Stimulated activated naive B cell treated with anti-CD40 and anti-IgM and Interleukin-4, amounts not matched to agents 10 μg/mL and 1 μg/mL and 100 μg/mL, for 72 hours (primary cell): Measurements from ENCODE around the gene AMPH.
A peak's percentile ranks its signal among the peaks of the same experiment; 100 is the strongest.
"Not testable (repeated sequence)": the region's sequence is repeated elsewhere in the genome, so short reads cannot be mapped to it uniquely, and the experiment has no call there.

Source experiments
- ATAC-seq, 2 donors: fragments of 150-1000 bp; cut with Tn5 transposase; replicated peaks; 2 replicates each; pipeline ENCODE4 v1.10.0; 2021; ENCODE audit warnings: moderate library complexity in 1 of 2
- DNase-seq: peaks from one replicate; pipeline ENCODE4 v3.0.0; 2021
- H3K27ac Mint-ChIP-seq: one replicate; pipeline ENCODE4 v1.8.0; 2022; ENCODE audit warnings: mild to moderate bottlenecking, mixed read lengths
- H3K27me3 Mint-ChIP-seq, 2 donors: one replicate each; pipeline ENCODE4 v1.8.0; 2022; ENCODE audit warnings: mixed read lengths in 2 of 2
- H3K36me3 Mint-ChIP-seq, 2 donors: one replicate each; pipeline ENCODE4 v1.8.0; 2022; ENCODE audit warnings: mixed read lengths in 2 of 2, mild to moderate bottlenecking in 1 of 2
- H3K4me1 Mint-ChIP-seq, 2 donors: one replicate each; pipeline ENCODE4 v1.8.0; 2022; ENCODE audit warnings: mixed read lengths in 2 of 2, mild to moderate bottlenecking in 1 of 2
- H3K4me3 Mint-ChIP-seq, 2 donors: one replicate each; pipeline ENCODE4 v1.8.0; 2022; ENCODE audit warnings: mild to moderate bottlenecking in 2 of 2, mixed read lengths in 2 of 2, moderate library complexity in 1 of 2
- H3K9me3 Mint-ChIP-seq, 2 donors: one replicate each; pipeline ENCODE4 v1.8.0; 2022; ENCODE audit warnings: mixed read lengths in 2 of 2, mild to moderate bottlenecking in 1 of 2

AMPH gene

GRCh38 chr7:38398725-38399321 lies 232.3 kb downstream of the AMPH start:
- H3K27me3 Mint-ChIP-seq, result no peaks in the 10 kb centered on the region
- peak; percentile 13 for DNase-seq
- H3K4me3 Mint-ChIP-seq, result no peak overlapping the region
- peaks cover 21 to 34% of the 10 kb centered on the region in 2 donors for H3K4me1 Mint-ChIP-seq
- peak; percentile 59 to 60 for ATAC-seq
- H3K9me3 Mint-ChIP-seq, result peaks cover 4 to 5% of the 10 kb centered on the region in 2 donors
- no peak overlapping the region for H3K27ac Mint-ChIP-seq
- H3K36me3 Mint-ChIP-seq, result peaks cover 2 to 3% of the 10 kb centered on the region in 2 donors

GRCh38 chr7:38396852-38397251 lies 234.3 kb downstream of the AMPH start:
- no peaks in the 10 kb centered on the region for H3K27me3 Mint-ChIP-seq

GRCh38 chr7:38395921-38396552 lies 235.1 kb downstream of the AMPH start:
- H3K9me3 Mint-ChIP-seq, H3K4me3 Mint-ChIP-seq, H3K27me3 Mint-ChIP-seq, DNase-seq, H3K27ac Mint-ChIP-seq, ATAC-seq, H3K36me3 Mint-ChIP-seq: not testable (repeated sequence)
- peaks cover 20 to 30% of the 10 kb centered on the region in 2 donors for H3K4me1 Mint-ChIP-seq

More at GRCh38 chr7:38396852-38397251, 234.3 kb downstream of the AMPH start:
- Mint-ChIP-seq H3K4me3 (no peak overlapping the region), H3K9me3 (peaks cover 4 to 5% of the 10 kb centered on the region in 2 donors), H3K27ac (no peak overlapping the region), H3K4me1 (peaks cover 22 to 37% of the 10 kb centered on the region in 2 donors), H3K36me3 (peaks cover 0 to 3% of the 10 kb centered on the region in 2 donors)
- no peak for ATAC-seq
- DNase-seq, result no peak

- H3K4me1 Mint-ChIP-seq, result peaks cover 20 to 30% of the 10 kb centered on the region in 2 donors
- no peaks in the 10 kb centered on the region for H3K27me3 Mint-ChIP-seq
- DNase-seq (no peak), ATAC-seq (no peak)
- H3K4me3 Mint-ChIP-seq, result peak overlapping the region in 1 of 2 donors; percentile 47
- peaks cover 0 to 3% of the 10 kb centered on the region in 2 donors for H3K36me3 Mint-ChIP-seq
- H3K27ac Mint-ChIP-seq, result no peak overlapping the region
- H3K9me3 Mint-ChIP-seq, result peaks cover 4 to 5% of the 10 kb centered on the region in 2 donors
Observed at GRCh38 chr7:38394660-38395059, 236.5 kb downstream of the AMPH start.

GRCh38 chr7:38393874-38394273 lies 237.3 kb downstream of the AMPH start:
- peak; percentile 88 to 91 for ATAC-seq
- H3K27me3 Mint-ChIP-seq, result no peaks in the 10 kb centered on the region
- peaks cover 4 to 5% of the 10 kb centered on the region in 2 donors for H3K9me3 Mint-ChIP-seq
- peaks cover 18 to 26% of the 10 kb centered on the region in 2 donors for H3K4me1 Mint-ChIP-seq
- peak; percentile 12 for DNase-seq
- H3K4me3 Mint-ChIP-seq, result no peak overlapping the region
- H3K36me3 Mint-ChIP-seq, result peaks cover 0 to 3% of the 10 kb centered on the region in 2 donors
- no peak overlapping the region for H3K27ac Mint-ChIP-seq

GRCh38 chr7:38391751-38392150 lies 239.4 kb downstream of the AMPH start:
- H3K27ac Mint-ChIP-seq, result no peak overlapping the region

GRCh38 chr7:38385682-38386081 lies 245.5 kb downstream of the AMPH start:
- ATAC-seq (no peak), DNase-seq (no peak)
- no peak overlapping the region for H3K4me3 Mint-ChIP-seq
- peaks cover 0 to 2% of the 10 kb centered on the region in 2 donors for H3K9me3 Mint-ChIP-seq
- no peaks in the 10 kb centered on the region for H3K27me3 Mint-ChIP-seq
- H3K4me1 Mint-ChIP-seq, result no peaks in the 10 kb centered on the region
- no peak overlapping the region for H3K27ac Mint-ChIP-seq
- H3K36me3 Mint-ChIP-seq, result peaks cover 0 to 3% of the 10 kb centered on the region in 2 donors

More at GRCh38 chr7:38391751-38392150, 239.4 kb downstream of the AMPH start:
- peaks cover 0 to 3% of the 10 kb centered on the region in 2 donors for H3K36me3 Mint-ChIP-seq
- H3K4me1 Mint-ChIP-seq, result peaks cover 17 to 25% of the 10 kb centered on the region in 2 donors
- no peak for ATAC-seq
- no peak overlapping the region for H3K4me3 Mint-ChIP-seq
- peaks cover 5 to 6% of the 10 kb centered on the region in 2 donors for H3K9me3 Mint-ChIP-seq
- no peaks in the 10 kb centered on the region for H3K27me3 Mint-ChIP-seq
- DNase-seq, result no peak

GRCh38 chr7:38383281-38383680 lies 247.9 kb downstream of the AMPH start:
- H3K27me3 Mint-ChIP-seq, result no peaks in the 10 kb centered on the region

GRCh38 chr7:38382684-38383083 lies 248.5 kb downstream of the AMPH start:
- H3K4me3 Mint-ChIP-seq, result no peak overlapping the region
- ATAC-seq (no peak), DNase-seq (no peak)
- H3K27ac Mint-ChIP-seq, result no peak overlapping the region
- peaks cover 0 to 7% of the 10 kb centered on the region in 2 donors for H3K36me3 Mint-ChIP-seq
- no peaks in the 10 kb centered on the region for H3K4me1 Mint-ChIP-seq
- H3K9me3 Mint-ChIP-seq, result peaks cover 0 to 2% of the 10 kb centered on the region in 2 donors
- no peaks in the 10 kb centered on the region for H3K27me3 Mint-ChIP-seq

More at GRCh38 chr7:38383281-38383680, 247.9 kb downstream of the AMPH start:
- Mint-ChIP-seq H3K36me3 (peaks cover 0 to 7% of the 10 kb centered on the region in 2 donors), H3K27ac (no peak overlapping the region), H3K9me3 (peaks cover 0 to 2% of the 10 kb centered on the region in 2 donors), H3K4me1 (no peaks in the 10 kb centered on the region), H3K4me3 (no peak overlapping the region)
- DNase-seq (no peak), ATAC-seq (no peak)

GRCh38 chr7:38375453-38375852 lies 255.7 kb downstream of the AMPH start:
- no peak overlapping the region for H3K27ac Mint-ChIP-seq
- no peaks in the 10 kb centered on the region for H3K9me3 Mint-ChIP-seq
- no peaks in the 10 kb centered on the region for H3K27me3 Mint-ChIP-seq

GRCh38 chr7:38374507-38374906 lies 256.7 kb downstream of the AMPH start:
- DNase-seq (no peak), ATAC-seq (no peak)
- Mint-ChIP-seq H3K36me3 (peaks cover 0 to 4% of the 10 kb centered on the region in 2 donors), H3K4me3 (no peak overlapping the region), H3K27me3 (no peaks in the 10 kb centered on the region), H3K27ac (no peak overlapping the region), H3K9me3 (no peaks in the 10 kb centered on the region), H3K4me1 (peaks cover 5 to 6% of the 10 kb centered on the region in 2 donors)

More at GRCh38 chr7:38375453-38375852, 255.7 kb downstream of the AMPH start:
- Mint-ChIP-seq H3K4me3 (no peak overlapping the region), H3K4me1 (no peaks in the 10 kb centered on the region), H3K36me3 (peaks cover 0 to 7% of the 10 kb centered on the region in 2 donors)
- no peak for ATAC-seq
- no peak for DNase-seq

- Mint-ChIP-seq H3K27ac (no peak overlapping the region), H3K4me1 (peaks cover 9 to 14% of the 10 kb centered on the region in 2 donors), H3K4me3 (no peak overlapping the region), H3K9me3 (no peaks in the 10 kb centered on the region), H3K27me3 (no peaks in the 10 kb centered on the region), H3K36me3 (peaks cover 0 to 7% of the 10 kb centered on the region in 2 donors)
- ATAC-seq (no peak), DNase-seq (no peak)
Observed at GRCh38 chr7:38373155-38373554, 258.0 kb downstream of the AMPH start.

- H3K27me3 Mint-ChIP-seq, result no peaks in the 10 kb centered on the region
- ATAC-seq (no peak), DNase-seq (no peak)
- H3K27ac Mint-ChIP-seq, result no peak overlapping the region
- peaks cover 3 to 10% of the 10 kb centered on the region in 2 donors for H3K36me3 Mint-ChIP-seq
- H3K4me3 Mint-ChIP-seq, result no peak overlapping the region
- peaks cover 14 to 23% of the 10 kb centered on the region in 2 donors for H3K4me1 Mint-ChIP-seq
- H3K9me3 Mint-ChIP-seq, result no peaks in the 10 kb centered on the region
Observed at GRCh38 chr7:38372290-38372689, 258.9 kb downstream of the AMPH start.

- Mint-ChIP-seq H3K27me3 (no peaks in the 10 kb centered on the region), H3K4me1 (peaks cover 16 to 26% of the 10 kb centered on the region in 2 donors)
Observed at GRCh38 chr7:38369816-38370493, 261.2 kb downstream of the AMPH start.

More at GRCh38 chr7:38369816-38370493, 261.2 kb downstream of the AMPH start:
- Mint-ChIP-seq H3K4me3 (peak overlapping the region; percentile 25 to 55), H3K36me3 (peaks cover 3 to 8% of the 10 kb centered on the region in 2 donors), H3K27ac (peak overlapping the region; percentile 5), H3K9me3 (no peaks in the 10 kb centered on the region)
- peak; percentile 94 to 98 for ATAC-seq
- peak; percentile 81 for DNase-seq
